ENCODE measurements around the gene TFIP11.

The TFIP11 gene

DNA sequence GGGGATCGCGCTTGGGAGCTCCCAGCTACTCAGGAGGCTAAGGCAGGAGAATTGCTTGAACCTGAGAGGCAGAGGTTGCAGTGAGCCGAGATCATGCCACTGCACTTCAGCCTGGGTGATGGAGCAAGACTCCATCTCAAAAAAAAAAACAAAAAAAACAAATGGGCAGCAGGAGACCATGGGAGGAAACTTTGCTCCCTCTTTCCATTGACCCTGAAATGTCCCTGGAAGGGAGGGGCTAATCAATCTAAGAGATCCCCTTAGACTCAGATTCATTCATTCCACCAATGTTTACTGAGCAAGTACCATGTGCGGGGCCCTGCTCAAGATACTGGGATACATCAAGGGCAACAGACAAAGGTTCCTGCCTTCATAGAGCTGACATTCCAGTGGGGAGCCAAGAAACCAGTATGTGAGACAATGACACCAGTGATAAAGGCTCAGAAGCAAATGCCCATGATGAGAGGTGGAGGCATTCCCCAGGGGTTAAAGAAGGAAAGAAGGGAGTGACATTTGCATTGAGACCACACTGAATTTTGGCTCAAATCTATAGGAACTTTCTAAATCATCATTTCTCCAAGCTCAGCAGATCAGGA is 37.7 kb upstream of the TFIP11 start:
- DNase-seq (ENCODE audit: low spot score) = no peak
- no CpG with 5 or more reads among the region's 4 CpGs for WGBS, 2 donors (ENCODE audit: extremely low coverage in 2 of 2, insufficient read length in 2 of 2, insufficient replicate concordance in 1 of 2)
- H3K27me3 ChIP-seq (ENCODE audit: control insufficient read depth in 3 of 3, insufficient read depth in 3 of 3, low read depth in 1 of 3, low read length in 3 of 3) = no peaks in the 10 kb centered on the region
- H3K36me3 ChIP-seq (replicated peaks in 1 of 2; ENCODE audit: control insufficient read depth in 2 of 2, insufficient read depth in 2 of 2, low read length in 2 of 2) = peaks cover 0 to 12% of the 10 kb centered on the region in 2 donors
- no peak overlapping the region for H3K4me2 ChIP-seq (ENCODE audit: insufficient read depth, low read length, poor library complexity, severe bottlenecking)
- no peak overlapping the region for H3K4me3 ChIP-seq (ENCODE audit: low read length in 2 of 2)
- H3K18ac ChIP-seq (ENCODE audit: low read length) = no peak overlapping the region
- H4K91ac ChIP-seq (ENCODE audit: low read depth, low read length, poor library complexity) = no peak overlapping the region
- H2AK5ac ChIP-seq (ENCODE audit: low read depth, low read length) = no peak overlapping the region
- no peak overlapping the region for H3K9ac ChIP-seq (ENCODE audit: low read depth, low read length, poor library complexity)
- peaks cover 11 to 14% of the 10 kb centered on the region in 2 donors for H3K4me1 ChIP-seq (ENCODE audit: control insufficient read depth in 2 of 2, insufficient read depth in 1 of 2, low read depth in 1 of 2, low read length in 2 of 2)
- no peaks in the 10 kb centered on the region for H3K79me1 ChIP-seq (ENCODE audit: low read depth, low read length)
- H4K8ac ChIP-seq (ENCODE audit: low read depth, low read length) = no peak overlapping the region
- H3K14ac ChIP-seq (ENCODE audit: low read length) = no peak overlapping the region
- H3K23ac ChIP-seq (ENCODE audit: low read depth, low read length, poor library complexity) = no peak overlapping the region
- no peak overlapping the region for H2BK5ac ChIP-seq (ENCODE audit: low read length)
- peaks cover 0 to 2% of the 10 kb centered on the region in 2 donors for H3K9me3 ChIP-seq (replicated peaks in 1 of 2; ENCODE audit: control insufficient read depth in 2 of 2, insufficient read depth in 1 of 2, low read depth in 1 of 2, low read length in 2 of 2)
- no peak overlapping the region for H2BK15ac ChIP-seq (ENCODE audit: low read length)
- H2AFZ ChIP-seq (ENCODE audit: low read length) = no peak overlapping the region
- H3K4ac ChIP-seq (ENCODE audit: low read length) = no peak overlapping the region
- no peak overlapping the region for H2BK120ac ChIP-seq (ENCODE audit: low read depth, low read length)
- H3K27ac ChIP-seq (replicated peaks; ENCODE audit: low read length) = no peak overlapping the region
- no peak overlapping the region for H2BK12ac ChIP-seq (ENCODE audit: low read length)

DNA sequence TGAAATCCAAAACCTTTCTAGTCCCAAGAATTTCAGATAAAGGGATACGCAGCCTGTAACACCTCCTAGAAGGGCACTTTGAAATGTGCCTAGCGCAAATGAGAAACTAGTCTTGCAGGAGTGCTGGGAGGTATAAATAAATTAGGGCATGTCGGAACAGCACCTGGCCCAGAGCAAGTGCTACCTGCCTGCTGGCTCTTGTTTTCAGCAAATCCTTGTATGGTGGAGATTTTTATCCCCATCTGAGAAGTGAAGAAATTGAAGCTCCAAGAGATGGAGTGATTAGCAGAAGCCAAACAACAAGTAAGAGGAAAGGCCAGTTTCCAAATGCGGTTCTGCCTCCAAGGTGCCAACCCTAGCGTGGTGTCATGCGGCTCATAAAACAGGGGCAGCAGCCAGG is 36.7 kb upstream of the TFIP11 start:
- Histone ChIP-seq H3K23ac (ENCODE audit: low read depth, low read length, poor library complexity) (no peak overlapping the region), H3K79me1 (ENCODE audit: low read depth, low read length) (no peaks in the 10 kb centered on the region), H3K4me2 (ENCODE audit: insufficient read depth, low read length, poor library complexity, severe bottlenecking) (no peak overlapping the region), H3K4me3 (ENCODE audit: low read length in 2 of 2) (no peak overlapping the region), H3K9ac (ENCODE audit: low read depth, low read length, poor library complexity) (no peak overlapping the region), H2BK120ac (ENCODE audit: low read depth, low read length) (no peak overlapping the region), H2BK15ac (ENCODE audit: low read length) (no peak overlapping the region), H3K14ac (ENCODE audit: low read length) (no peak overlapping the region), H2BK12ac (ENCODE audit: low read length) (no peak overlapping the region), H2BK5ac (ENCODE audit: low read length) (no peak overlapping the region), H3K18ac (ENCODE audit: low read length) (no peak overlapping the region), H2AFZ (ENCODE audit: low read length) (no peak overlapping the region), H3K4ac (ENCODE audit: low read length) (no peak overlapping the region), H3K9me3 (replicated peaks in 1 of 2; ENCODE audit: control insufficient read depth in 2 of 2, insufficient read depth in 1 of 2, low read depth in 1 of 2, low read length in 2 of 2) (peaks cover 0 to 2% of the 10 kb centered on the region in 2 donors), H3K4me1 (ENCODE audit: control insufficient read depth in 2 of 2, insufficient read depth in 1 of 2, low read depth in 1 of 2, low read length in 2 of 2) (peaks cover 11 to 12% of the 10 kb centered on the region in 2 donors), H4K91ac (ENCODE audit: low read depth, low read length, poor library complexity) (no peak overlapping the region), H3K27me3 (ENCODE audit: control insufficient read depth in 3 of 3, insufficient read depth in 3 of 3, low read depth in 1 of 3, low read length in 3 of 3) (no peaks in the 10 kb centered on the region), H3K27ac (replicated peaks; ENCODE audit: low read length) (no peak overlapping the region), H2AK5ac (ENCODE audit: low read depth, low read length) (no peak overlapping the region), H3K36me3 (replicated peaks in 1 of 2; ENCODE audit: control insufficient read depth in 2 of 2, insufficient read depth in 2 of 2, low read length in 2 of 2) (peaks cover 0 to 18% of the 10 kb centered on the region in 2 donors), H4K8ac (ENCODE audit: low read depth, low read length) (no peak overlapping the region)
- DNase-seq (ENCODE audit: low spot score) = no peak
- WGBS, 2 donors (ENCODE audit: extremely low coverage in 2 of 2, insufficient read length in 2 of 2, insufficient replicate concordance in 1 of 2) = no CpG with 5 or more reads among the region's 6 CpGs

DNA sequence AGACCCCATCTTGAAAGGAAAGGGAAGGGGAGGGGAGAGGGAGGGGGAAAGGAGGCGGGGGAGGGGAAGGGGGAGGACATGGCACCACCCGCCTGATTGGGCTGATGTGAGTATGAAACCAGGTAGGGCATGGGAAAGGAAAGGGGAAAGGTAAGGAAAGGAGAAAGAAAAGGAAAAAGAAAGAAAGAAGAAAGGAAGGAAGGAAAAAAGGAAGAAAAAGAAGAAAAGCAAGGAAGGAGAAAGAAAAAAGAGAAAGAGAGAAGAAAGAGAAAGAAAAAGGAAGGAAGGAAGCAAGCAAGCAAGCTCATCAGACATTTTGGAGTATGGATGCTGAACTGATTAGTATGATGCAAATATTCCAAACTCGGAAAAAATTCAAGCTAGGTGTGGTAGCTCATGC is 36.0 kb upstream of the TFIP11 start:
- Histone ChIP-seq H3K4ac (ENCODE audit: low read length) (no peak overlapping the region), H2BK5ac (ENCODE audit: low read length) (no peak overlapping the region), H3K27ac (replicated peaks; ENCODE audit: low read length) (no peak overlapping the region)

DNA sequence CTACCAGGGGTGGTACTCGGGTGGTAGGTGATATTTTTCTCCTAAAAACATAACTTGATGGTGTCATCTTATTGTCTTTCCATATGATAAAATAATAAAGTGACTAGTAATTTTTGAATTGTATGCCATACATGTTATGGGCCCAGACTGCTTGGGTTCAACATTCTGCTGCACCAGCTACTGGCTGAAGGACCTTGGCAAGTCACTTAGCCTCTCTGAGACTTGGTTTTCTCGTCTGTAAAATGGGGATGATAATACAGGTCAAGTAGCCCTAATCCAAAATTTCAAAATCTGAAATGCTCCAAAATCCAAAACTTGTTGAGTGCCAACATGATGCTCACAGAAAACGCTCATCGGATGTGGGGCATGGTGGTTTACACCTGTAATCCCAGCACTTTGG is 35.6 kb upstream of the TFIP11 start:
- H3K4me2 ChIP-seq (ENCODE audit: insufficient read depth, low read length, poor library complexity, severe bottlenecking) = no peak overlapping the region
- H3K27ac ChIP-seq (replicated peaks; ENCODE audit: low read length) = no peak overlapping the region
- H4K8ac ChIP-seq (ENCODE audit: low read depth, low read length) = no peak overlapping the region
- H2BK120ac ChIP-seq (ENCODE audit: low read depth, low read length) = no peak overlapping the region
- peaks cover 0 to 2% of the 10 kb centered on the region in 2 donors for H3K9me3 ChIP-seq (replicated peaks in 1 of 2; ENCODE audit: control insufficient read depth in 2 of 2, insufficient read depth in 1 of 2, low read depth in 1 of 2, low read length in 2 of 2)
- H4K91ac ChIP-seq (ENCODE audit: low read depth, low read length, poor library complexity) = no peak overlapping the region
- H3K9ac ChIP-seq (ENCODE audit: low read depth, low read length, poor library complexity) = no peak overlapping the region
- H3K14ac ChIP-seq (ENCODE audit: low read length) = no peak overlapping the region
- no peak overlapping the region for H2AK5ac ChIP-seq (ENCODE audit: low read depth, low read length)
- no peak overlapping the region for H2BK5ac ChIP-seq (ENCODE audit: low read length)
- H3K4ac ChIP-seq (ENCODE audit: low read length) = no peak overlapping the region
- H3K79me1 ChIP-seq (ENCODE audit: low read depth, low read length) = no peaks in the 10 kb centered on the region
- H3K4me3 ChIP-seq (ENCODE audit: low read length in 2 of 2) = no peak overlapping the region
- H2BK12ac ChIP-seq (ENCODE audit: low read length) = no peak overlapping the region
- peaks cover 0 to 29% of the 10 kb centered on the region in 2 donors for H3K36me3 ChIP-seq (replicated peaks in 1 of 2; ENCODE audit: control insufficient read depth in 2 of 2, insufficient read depth in 2 of 2, low read length in 2 of 2)
- H3K23ac ChIP-seq (ENCODE audit: low read depth, low read length, poor library complexity) = no peak overlapping the region
- H2BK15ac ChIP-seq (ENCODE audit: low read length) = no peak overlapping the region
- no CpG with 5 or more reads among the region's 4 CpGs for WGBS, 2 donors (ENCODE audit: extremely low coverage in 2 of 2, insufficient read length in 2 of 2, insufficient replicate concordance in 1 of 2)
- no peaks in the 10 kb centered on the region for H3K27me3 ChIP-seq (ENCODE audit: control insufficient read depth in 3 of 3, insufficient read depth in 3 of 3, low read depth in 1 of 3, low read length in 3 of 3)
- H3K4me1 ChIP-seq (ENCODE audit: control insufficient read depth in 2 of 2, insufficient read depth in 1 of 2, low read depth in 1 of 2, low read length in 2 of 2) = peaks cover 7 to 11% of the 10 kb centered on the region in 2 donors
- H2AFZ ChIP-seq (ENCODE audit: low read length) = no peak overlapping the region
- no peak for DNase-seq (ENCODE audit: low spot score)
- no peak overlapping the region for H3K18ac ChIP-seq (ENCODE audit: low read length)

More for the DNA sequence above, 36.0 kb upstream of the TFIP11 start:
- no peak overlapping the region for H3K4me3 ChIP-seq (ENCODE audit: low read length in 2 of 2)
- no peaks in the 10 kb centered on the region for H3K27me3 ChIP-seq (ENCODE audit: control insufficient read depth in 3 of 3, insufficient read depth in 3 of 3, low read depth in 1 of 3, low read length in 3 of 3)
- H3K18ac ChIP-seq (ENCODE audit: low read length) = no peak overlapping the region
- no peak overlapping the region for H2BK12ac ChIP-seq (ENCODE audit: low read length)
- DNase-seq (ENCODE audit: low spot score) = no peak
- H3K9ac ChIP-seq (ENCODE audit: low read depth, low read length, poor library complexity) = no peak overlapping the region
- H2AFZ ChIP-seq (ENCODE audit: low read length) = no peak overlapping the region
- H3K4me1 ChIP-seq (ENCODE audit: control insufficient read depth in 2 of 2, insufficient read depth in 1 of 2, low read depth in 1 of 2, low read length in 2 of 2) = peaks cover 11% of the 10 kb centered on the region in 2 donors
- no peak overlapping the region for H3K4me2 ChIP-seq (ENCODE audit: insufficient read depth, low read length, poor library complexity, severe bottlenecking)
- no peak overlapping the region for H3K23ac ChIP-seq (ENCODE audit: low read depth, low read length, poor library complexity)
- H4K91ac ChIP-seq (ENCODE audit: low read depth, low read length, poor library complexity) = no peak overlapping the region
- H2BK120ac ChIP-seq (ENCODE audit: low read depth, low read length) = no peak overlapping the region
- peaks cover 0 to 25% of the 10 kb centered on the region in 2 donors for H3K36me3 ChIP-seq (replicated peaks in 1 of 2; ENCODE audit: control insufficient read depth in 2 of 2, insufficient read depth in 2 of 2, low read length in 2 of 2)
- H2BK15ac ChIP-seq (ENCODE audit: low read length) = no peak overlapping the region
- H3K79me1 ChIP-seq (ENCODE audit: low read depth, low read length) = no peaks in the 10 kb centered on the region
- H3K9me3 ChIP-seq (replicated peaks in 1 of 2; ENCODE audit: control insufficient read depth in 2 of 2, insufficient read depth in 1 of 2, low read depth in 1 of 2, low read length in 2 of 2) = peaks cover 0 to 2% of the 10 kb centered on the region in 2 donors
- H2AK5ac ChIP-seq (ENCODE audit: low read depth, low read length) = no peak overlapping the region
- H4K8ac ChIP-seq (ENCODE audit: low read depth, low read length) = no peak overlapping the region
- no CpG with 5 or more reads among the region's 3 CpGs for WGBS, 2 donors (ENCODE audit: extremely low coverage in 2 of 2, insufficient read length in 2 of 2, insufficient replicate concordance in 1 of 2)
- no peak overlapping the region for H3K14ac ChIP-seq (ENCODE audit: low read length)

Data from neuronal stem cell (in vitro differentiated cells).